Measurements from ENCODE around the gene CD58. TPM values are rescaled to one million over a fixed set of nuclear protein-coding genes. Genes with fewer than 3 reads are reported as not detected.

CD58 gene
- total RNA-seq, 1 donor: 13.8 TPM

DNA sequence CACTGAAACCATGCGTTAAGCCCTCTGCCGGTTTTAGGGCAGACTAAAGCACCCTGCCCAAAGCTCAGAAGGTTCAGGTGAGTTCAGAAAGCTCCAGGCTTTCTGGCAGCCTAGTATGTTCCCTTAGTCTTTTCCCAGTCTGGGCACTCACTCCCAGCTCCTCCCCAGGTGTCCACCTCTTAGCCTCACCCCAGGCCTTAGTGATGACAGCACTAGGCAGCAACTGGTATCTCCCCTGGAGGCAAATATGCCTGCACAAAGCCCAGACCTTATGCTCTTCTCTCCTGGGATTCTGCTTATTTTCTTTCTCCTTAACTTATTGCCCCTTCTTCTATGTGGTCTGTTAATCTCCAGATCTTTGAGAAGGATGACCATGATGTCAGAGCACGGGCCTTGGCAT is 80.2 kb downstream of the CD58 start:
- DNase-seq (ENCODE audit: low read depth): no peak
- H3K4me3 ChIP-seq (ENCODE audit: low read depth, low read length): no peak overlapping the region
- no peak for TF ChIP-seq CTCF (IDR thresholded peaks at IDR 0.05; ENCODE audit: insufficient read depth, low read depth, low read length)

GRCh38 chr1:116489231-116489697 is 81.6 kb downstream of the CD58 start:
- no peak for DNase-seq (ENCODE audit: low read depth)
- TF ChIP-seq CTCF (IDR thresholded peaks at IDR 0.05; ENCODE audit: insufficient read depth, low read depth, low read length): no peak
- H3K4me3 ChIP-seq (ENCODE audit: low read depth, low read length): no peak overlapping the region

DNA sequence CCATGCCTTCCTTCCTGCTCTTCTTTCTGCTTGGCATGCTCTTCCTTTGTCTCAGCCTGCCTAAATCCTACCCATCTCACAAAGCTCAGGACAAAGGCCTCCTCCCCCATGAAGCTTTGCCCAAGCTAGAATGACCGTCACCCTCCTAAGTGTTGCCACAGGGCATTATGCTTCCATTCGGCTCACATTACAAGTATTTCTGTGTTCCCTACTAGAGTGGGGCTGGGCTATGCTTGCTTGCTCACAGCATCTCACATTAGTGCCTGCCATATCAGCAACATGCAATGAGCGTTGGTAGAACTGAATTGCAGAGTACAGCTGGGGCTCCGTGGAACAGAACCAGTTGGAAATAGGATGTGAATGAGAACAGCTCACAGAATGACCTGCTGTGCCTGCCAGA is 82.8 kb downstream of the CD58 start:
- no peak for TF ChIP-seq CTCF (IDR thresholded peaks at IDR 0.05; ENCODE audit: insufficient read depth, low read depth, low read length)
- no peak overlapping the region for H3K4me3 ChIP-seq (ENCODE audit: low read depth, low read length)
- DNase-seq (ENCODE audit: low read depth): no peak

GRCh38 chr1:116487583-116487982 is 83.2 kb downstream of the CD58 start:
- H3K4me3 ChIP-seq (ENCODE audit: low read depth, low read length): no peak overlapping the region
- no peak for TF ChIP-seq CTCF (IDR thresholded peaks at IDR 0.05; ENCODE audit: insufficient read depth, low read depth, low read length)
- no peak for DNase-seq (ENCODE audit: low read depth)

DNA sequence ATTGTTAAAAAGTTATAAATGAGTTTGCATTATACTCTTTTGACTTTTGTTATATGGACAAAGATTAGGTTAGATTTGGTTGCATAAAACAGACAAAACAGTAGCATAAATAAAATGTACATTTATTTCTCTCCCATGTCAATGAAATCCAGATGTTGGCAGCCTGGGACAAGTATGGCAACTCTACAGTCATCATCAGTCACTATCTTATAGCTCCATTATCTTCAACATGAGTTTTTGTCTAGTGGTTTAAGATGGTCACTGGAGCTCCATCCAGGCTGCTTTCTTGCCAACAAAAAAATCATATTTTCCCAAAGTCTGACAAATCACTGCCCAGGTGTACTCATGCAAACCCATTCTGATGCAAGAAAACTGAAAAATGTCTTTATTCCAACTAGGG is 83.8 kb downstream of the CD58 start:
- TF ChIP-seq CTCF (IDR thresholded peaks at IDR 0.05; ENCODE audit: insufficient read depth, low read depth, low read length): no peak
- H3K4me3 ChIP-seq (ENCODE audit: low read depth, low read length): no peak overlapping the region
- DNase-seq (ENCODE audit: low read depth): no peak

GRCh38 chr1:116486424-116486823 is 84.4 kb downstream of the CD58 start:
- no peak overlapping the region for H3K4me3 ChIP-seq (ENCODE audit: low read depth, low read length)
- no peak for TF ChIP-seq CTCF (IDR thresholded peaks at IDR 0.05; ENCODE audit: insufficient read depth, low read depth, low read length)
- DNase-seq (ENCODE audit: low read depth): peak; percentile 81

- no peak for TF ChIP-seq CTCF (IDR thresholded peaks at IDR 0.05; ENCODE audit: insufficient read depth, low read depth, low read length)
- DNase-seq (ENCODE audit: low read depth): no peak
- H3K4me3 ChIP-seq (ENCODE audit: low read depth, low read length): no peak overlapping the region
These were observed 84.8 kb downstream of the CD58 start for GRCh38 chr1:116485976-116486375.
